Measurements from ENCODE around the gene FILIP1.

FILIP1 gene

DNA sequence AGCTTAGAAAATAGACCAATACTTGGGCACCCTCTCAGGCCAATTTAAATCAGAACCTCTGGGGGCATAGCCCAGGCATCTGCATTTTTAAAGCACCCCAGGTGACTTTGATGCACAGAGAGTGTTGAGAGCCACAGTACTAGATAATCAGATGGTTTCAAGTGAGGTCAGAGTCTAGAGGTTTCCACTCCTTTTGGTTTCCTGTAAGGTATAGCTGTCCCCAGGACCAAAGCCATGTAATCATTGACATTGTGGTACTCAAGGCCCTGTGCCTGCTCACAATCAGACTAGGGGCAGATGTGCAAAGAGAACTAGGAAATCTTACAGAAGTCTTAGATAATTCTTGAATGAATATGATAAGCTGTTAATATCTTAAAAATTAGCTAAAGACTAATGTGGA, 9.1 kb downstream of the FILIP1 start:
- H3K18ac ChIP-seq (ENCODE audit: low read length), result no peak overlapping the region
- no peak overlapping the region for H3K9ac ChIP-seq (ENCODE audit: low read length)
- no peak overlapping the region for H4K8ac ChIP-seq (ENCODE audit: low read depth, low read length)
- no peak overlapping the region for H2BK12ac ChIP-seq (ENCODE audit: low read length)
- H3K23ac ChIP-seq (ENCODE audit: low read length), result no peak overlapping the region
- no peaks in the 10 kb centered on the region for H3K27me3 ChIP-seq (ENCODE audit: insufficient read depth, low read length)
- H2AFZ ChIP-seq (ENCODE audit: insufficient read depth, low read length, poor library complexity), result no peak overlapping the region
- H3K4me1 ChIP-seq (ENCODE audit: control insufficient read depth in 1 of 2, insufficient read depth in 2 of 2, low read length in 2 of 2), result no peaks in the 10 kb centered on the region
- no peak overlapping the region for H2BK5ac ChIP-seq (ENCODE audit: low read depth, low read length, poor library complexity)
- no peak for DNase-seq
- H3K27ac ChIP-seq (ENCODE audit: low read depth, low read length), result no peak overlapping the region
- no peaks in the 10 kb centered on the region for H3K79me1 ChIP-seq (ENCODE audit: low read length)
- H3K4me3 ChIP-seq (ENCODE audit: low read depth, low read length), result no peak overlapping the region
- no peak overlapping the region for H2AK5ac ChIP-seq (ENCODE audit: low read length)
- H4K12ac ChIP-seq (ENCODE audit: low read depth, low read length), result no peak overlapping the region
- H3K4me2 ChIP-seq (ENCODE audit: low read length), result no peak overlapping the region
- no peak overlapping the region for H2BK120ac ChIP-seq (ENCODE audit: insufficient read depth, low read length, poor library complexity)
- H4K91ac ChIP-seq (ENCODE audit: low read depth, low read length), result no peak overlapping the region
- H3K9me3 ChIP-seq (ENCODE audit: insufficient read depth, low read depth, low read length), result no peaks in the 10 kb centered on the region
- H3K4ac ChIP-seq (ENCODE audit: low read depth, low read length), result no peak overlapping the region
- H3K79me2 ChIP-seq (ENCODE audit: control insufficient read depth, insufficient read depth, low read length, poor library complexity), result no peaks in the 10 kb centered on the region
- no peak overlapping the region for H3K14ac ChIP-seq (ENCODE audit: low read length)
- no peaks in the 10 kb centered on the region for H3K36me3 ChIP-seq (ENCODE audit: control insufficient read depth in 1 of 2, insufficient read depth in 2 of 2, low read length in 2 of 2)

DNA sequence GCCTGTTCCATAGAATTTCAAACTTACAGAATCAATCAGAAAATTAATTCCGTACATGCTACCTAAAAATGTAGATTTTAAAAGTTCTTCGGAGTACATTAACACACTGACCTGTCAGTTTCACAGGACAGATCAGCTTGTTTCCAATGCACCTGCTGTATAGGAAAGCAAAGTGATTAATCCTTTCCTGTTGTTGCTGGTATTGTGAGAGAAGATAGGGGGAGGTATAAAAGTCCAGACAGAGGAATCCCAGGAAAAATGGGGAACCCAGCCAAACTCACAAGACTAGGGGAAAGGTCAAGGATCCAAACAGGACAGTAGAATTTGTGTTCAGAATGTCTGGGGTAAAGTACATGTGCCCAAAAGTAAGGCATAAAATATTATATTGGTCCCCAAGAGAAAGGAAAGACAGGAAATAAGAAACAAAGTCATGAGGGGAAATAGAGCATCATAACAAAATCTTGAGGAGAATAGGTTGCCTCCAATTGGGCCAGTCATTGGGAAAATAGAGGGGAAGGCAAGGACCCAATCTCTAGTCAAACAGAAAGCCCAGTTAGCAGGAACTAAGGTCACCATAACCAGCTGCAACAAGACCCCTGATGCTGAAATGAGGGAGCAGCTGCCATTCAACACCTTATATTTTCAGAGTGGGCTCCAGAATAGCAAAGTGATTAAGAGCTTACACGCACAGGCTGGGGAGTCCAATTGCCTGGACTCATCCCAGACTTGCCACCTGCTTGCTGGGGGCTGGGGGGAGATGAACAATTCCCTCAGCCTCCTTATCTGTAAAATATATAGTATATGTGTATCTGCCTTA, 10.3 kb downstream of the FILIP1 start:
- no peak overlapping the region for H3K14ac ChIP-seq (ENCODE audit: low read length)
- no peak overlapping the region for H3K18ac ChIP-seq (ENCODE audit: low read length)
- no peak overlapping the region for H3K27ac ChIP-seq (ENCODE audit: low read depth, low read length)
- H3K4me1 ChIP-seq (ENCODE audit: control insufficient read depth in 1 of 2, insufficient read depth in 2 of 2, low read length in 2 of 2), result no peaks in the 10 kb centered on the region
- no peak overlapping the region for H3K4me2 ChIP-seq (ENCODE audit: low read length)
- no peaks in the 10 kb centered on the region for H3K36me3 ChIP-seq (ENCODE audit: control insufficient read depth in 1 of 2, insufficient read depth in 2 of 2, low read length in 2 of 2)
- no peak overlapping the region for H2AK5ac ChIP-seq (ENCODE audit: low read length)
- H2BK5ac ChIP-seq (ENCODE audit: low read depth, low read length, poor library complexity), result no peak overlapping the region
- no peak overlapping the region for H3K9ac ChIP-seq (ENCODE audit: low read length)
- H3K9me3 ChIP-seq (ENCODE audit: insufficient read depth, low read depth, low read length), result no peaks in the 10 kb centered on the region
- no peak overlapping the region for H4K12ac ChIP-seq (ENCODE audit: low read depth, low read length)
- no peaks in the 10 kb centered on the region for H3K79me1 ChIP-seq (ENCODE audit: low read length)
- H3K79me2 ChIP-seq (ENCODE audit: control insufficient read depth, insufficient read depth, low read length, poor library complexity), result no peaks in the 10 kb centered on the region
- H4K8ac ChIP-seq (ENCODE audit: low read depth, low read length), result no peak overlapping the region
- no peak overlapping the region for H3K23ac ChIP-seq (ENCODE audit: low read length)
- H3K4me3 ChIP-seq (ENCODE audit: low read depth, low read length), result no peak overlapping the region
- no peaks in the 10 kb centered on the region for H3K27me3 ChIP-seq (ENCODE audit: insufficient read depth, low read length)
- H4K91ac ChIP-seq (ENCODE audit: low read depth, low read length), result no peak overlapping the region
- H2AFZ ChIP-seq (ENCODE audit: insufficient read depth, low read length, poor library complexity), result no peak overlapping the region
- WGBS (ENCODE audit: extremely low coverage, insufficient coverage, insufficient read length), result no CpG with 5 or more reads among the region's 3 CpGs
- no peak overlapping the region for H2BK120ac ChIP-seq (ENCODE audit: insufficient read depth, low read length, poor library complexity)
- no peak overlapping the region for H3K4ac ChIP-seq (ENCODE audit: low read depth, low read length)
- H2BK12ac ChIP-seq (ENCODE audit: low read length), result no peak overlapping the region
- DNase-seq, result no peak

DNA sequence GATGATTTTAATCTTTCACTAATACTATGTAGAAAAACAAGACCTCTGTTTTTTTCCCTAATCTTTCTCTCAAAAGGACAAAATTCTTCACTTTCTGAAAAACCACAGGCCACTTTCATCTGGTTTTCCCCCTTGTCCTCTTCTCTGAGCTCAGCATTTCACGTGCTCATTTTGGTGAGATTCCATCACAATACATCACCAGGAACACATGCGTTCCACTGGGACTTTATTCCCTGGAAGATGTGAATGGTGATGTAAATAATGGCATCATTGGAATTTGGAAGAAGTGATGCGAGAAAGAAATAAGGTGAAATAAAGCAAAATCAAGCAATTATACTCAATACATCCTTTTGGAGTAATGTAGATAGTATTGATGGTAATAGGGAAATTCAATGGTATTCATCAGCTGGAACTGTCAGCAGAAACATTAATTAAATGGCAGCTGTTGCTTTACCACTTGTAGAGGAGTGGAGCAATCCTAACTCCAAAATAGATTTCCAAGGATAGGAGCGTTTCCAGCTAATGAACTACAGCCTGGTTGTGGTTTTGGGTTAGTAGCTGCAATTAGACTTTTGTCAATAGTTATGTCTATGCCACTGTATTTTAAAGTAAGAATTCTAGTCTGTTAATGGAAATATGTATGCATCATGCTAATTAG, 11.5 kb downstream of the FILIP1 start:
- H2AFZ ChIP-seq (ENCODE audit: insufficient read depth, low read length, poor library complexity), result no peak overlapping the region
- H2AK5ac ChIP-seq (ENCODE audit: low read length), result no peak overlapping the region
- no peaks in the 10 kb centered on the region for H3K79me2 ChIP-seq (ENCODE audit: control insufficient read depth, insufficient read depth, low read length, poor library complexity)
- no peak overlapping the region for H3K4me3 ChIP-seq (ENCODE audit: low read depth, low read length)
- no peak overlapping the region for H3K23ac ChIP-seq (ENCODE audit: low read length)
- H3K27me3 ChIP-seq (ENCODE audit: insufficient read depth, low read length), result no peaks in the 10 kb centered on the region
- H2BK5ac ChIP-seq (ENCODE audit: low read depth, low read length, poor library complexity), result no peak overlapping the region
- H3K18ac ChIP-seq (ENCODE audit: low read length), result no peak overlapping the region
- H2BK120ac ChIP-seq (ENCODE audit: insufficient read depth, low read length, poor library complexity), result no peak overlapping the region
- H3K4me2 ChIP-seq (ENCODE audit: low read length), result no peak overlapping the region
- DNase-seq, result no peak
- H3K9me3 ChIP-seq (ENCODE audit: insufficient read depth, low read depth, low read length), result no peaks in the 10 kb centered on the region
- no CpG with 5 or more reads among the region's 4 CpGs for WGBS (ENCODE audit: extremely low coverage, insufficient coverage, insufficient read length)
- H4K8ac ChIP-seq (ENCODE audit: low read depth, low read length), result no peak overlapping the region
- H4K12ac ChIP-seq (ENCODE audit: low read depth, low read length), result no peak overlapping the region
- no peak overlapping the region for H3K27ac ChIP-seq (ENCODE audit: low read depth, low read length)
- no peaks in the 10 kb centered on the region for H3K4me1 ChIP-seq (ENCODE audit: control insufficient read depth in 1 of 2, insufficient read depth in 2 of 2, low read length in 2 of 2)
- no peaks in the 10 kb centered on the region for H3K36me3 ChIP-seq (ENCODE audit: control insufficient read depth in 1 of 2, insufficient read depth in 2 of 2, low read length in 2 of 2)
- H3K4ac ChIP-seq (ENCODE audit: low read depth, low read length), result no peak overlapping the region
- no peak overlapping the region for H4K91ac ChIP-seq (ENCODE audit: low read depth, low read length)
- H3K14ac ChIP-seq (ENCODE audit: low read length), result no peak overlapping the region
- no peak overlapping the region for H3K9ac ChIP-seq (ENCODE audit: low read length)
- H3K79me1 ChIP-seq (ENCODE audit: low read length), result no peaks in the 10 kb centered on the region
- H2BK12ac ChIP-seq (ENCODE audit: low read length), result no peak overlapping the region

DNA sequence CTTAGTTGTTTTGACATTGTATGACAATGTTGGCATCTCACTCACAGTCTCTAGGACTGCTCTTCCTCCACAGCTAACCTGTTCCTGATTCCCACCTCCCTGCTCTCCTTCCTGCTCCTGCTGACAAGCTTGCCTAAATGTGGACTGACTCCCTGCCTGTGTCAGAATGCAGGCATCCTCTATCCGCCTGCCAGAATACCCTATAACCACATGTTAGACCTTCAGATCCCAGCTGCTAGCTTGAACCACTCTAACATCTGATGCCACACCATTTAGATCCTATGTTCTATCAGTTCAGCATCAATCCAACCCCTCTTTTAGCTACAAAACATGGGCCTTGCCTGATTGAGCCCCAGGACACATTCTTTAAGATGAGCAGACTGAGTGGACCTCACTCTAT, 12.2 kb downstream of the FILIP1 start:
- Histone ChIP-seq H3K36me3 (ENCODE audit: control insufficient read depth in 1 of 2, insufficient read depth in 2 of 2, low read length in 2 of 2) (no peaks in the 10 kb centered on the region), H3K79me2 (ENCODE audit: control insufficient read depth, insufficient read depth, low read length, poor library complexity) (no peaks in the 10 kb centered on the region), H4K12ac (ENCODE audit: low read depth, low read length) (no peak overlapping the region), H3K9ac (ENCODE audit: low read length) (no peak overlapping the region), H3K4me2 (ENCODE audit: low read length) (no peak overlapping the region), H2AFZ (ENCODE audit: insufficient read depth, low read length, poor library complexity) (no peak overlapping the region), H3K27me3 (ENCODE audit: insufficient read depth, low read length) (no peaks in the 10 kb centered on the region), H2AK5ac (ENCODE audit: low read length) (no peak overlapping the region), H3K9me3 (ENCODE audit: insufficient read depth, low read depth, low read length) (no peaks in the 10 kb centered on the region), H3K23ac (ENCODE audit: low read length) (no peak overlapping the region), H3K27ac (ENCODE audit: low read depth, low read length) (no peak overlapping the region), H2BK120ac (ENCODE audit: insufficient read depth, low read length, poor library complexity) (no peak overlapping the region), H4K8ac (ENCODE audit: low read depth, low read length) (no peak overlapping the region), H3K14ac (ENCODE audit: low read length) (no peak overlapping the region), H3K4ac (ENCODE audit: low read depth, low read length) (no peak overlapping the region), H2BK5ac (ENCODE audit: low read depth, low read length, poor library complexity) (no peak overlapping the region), H3K4me3 (ENCODE audit: low read depth, low read length) (no peak overlapping the region), H3K79me1 (ENCODE audit: low read length) (no peaks in the 10 kb centered on the region), H3K4me1 (ENCODE audit: control insufficient read depth in 1 of 2, insufficient read depth in 2 of 2, low read length in 2 of 2) (no peaks in the 10 kb centered on the region), H4K91ac (ENCODE audit: low read depth, low read length) (no peak overlapping the region), H2BK12ac (ENCODE audit: low read length) (no peak overlapping the region), H3K18ac (ENCODE audit: low read length) (no peak overlapping the region)
- no CpG with 5 or more reads among the region's 1 CpG for WGBS (ENCODE audit: extremely low coverage, insufficient coverage, insufficient read length)
- DNase-seq, result no peak
